ENCODE measurements around the gene CHD6. TPM values are rescaled to one million over a fixed set of nuclear protein-coding genes. Genes with fewer than 3 reads are reported as not detected.

The CHD6 gene
- total RNA-seq, 4 donors from 2014 or later: 21.5 to 97.6 (median 53.7) TPM

GRCh38 chr20:41447006-41447405, 171.2 kb downstream of the CHD6 start:
- Histone ChIP-seq H3K4me1 (no peaks in the 10 kb centered on the region), H3K4me3 (no peak overlapping the region), H3K36me3 (no peaks in the 10 kb centered on the region), H3K9me3 (no peaks in the 10 kb centered on the region), H3K27ac (no peak overlapping the region), H3K27me3 (no peaks in the 10 kb centered on the region)
- TF ChIP-seq CTCF (IDR thresholded peaks at IDR 0.05): no peak
- TF ChIP-seq POLR2A (IDR thresholded peaks at IDR 0.05): no peak
- DNase-seq: no peak
- intact Hi-C loops (cut with DNase I; ENCODE audit: low total_unique reads): no loop called here

GRCh38 chr20:41446456-41446855, 171.7 kb downstream of the CHD6 start:
- H3K9me3 ChIP-seq: no peaks in the 10 kb centered on the region
- intact Hi-C loops (cut with DNase I; ENCODE audit: low total_unique reads): no loop called here
- no peaks in the 10 kb centered on the region for H3K27me3 ChIP-seq
- H3K4me3 ChIP-seq: no peak overlapping the region
- no peaks in the 10 kb centered on the region for H3K4me1 ChIP-seq
- no peak overlapping the region for H3K27ac ChIP-seq
- TF ChIP-seq POLR2A (IDR thresholded peaks at IDR 0.05) (no peak), CTCF (IDR thresholded peaks at IDR 0.05) (no peak)
- no peaks in the 10 kb centered on the region for H3K36me3 ChIP-seq
- no peak for DNase-seq

- TF ChIP-seq POLR2A (IDR thresholded peaks at IDR 0.05): no peak
- no peak for TF ChIP-seq CTCF (IDR thresholded peaks at IDR 0.05)
- no peak for DNase-seq
- Histone ChIP-seq H3K9me3 (no peaks in the 10 kb centered on the region), H3K36me3 (no peaks in the 10 kb centered on the region), H3K4me1 (no peaks in the 10 kb centered on the region), H3K27ac (no peak overlapping the region), H3K4me3 (no peak overlapping the region), H3K27me3 (no peaks in the 10 kb centered on the region)
- intact Hi-C loops (cut with DNase I; ENCODE audit: low total_unique reads): no loop called here
Measured at GRCh38 chr20:41444821-41445220, 173.4 kb downstream of the CHD6 start.

- DNase-seq: no peak
- Histone ChIP-seq H3K9me3 (no peaks in the 10 kb centered on the region), H3K27me3 (no peaks in the 10 kb centered on the region), H3K4me1 (no peaks in the 10 kb centered on the region), H3K36me3 (no peaks in the 10 kb centered on the region), H3K4me3 (no peak overlapping the region), H3K27ac (no peak overlapping the region)
- intact Hi-C loops (cut with DNase I; ENCODE audit: low total_unique reads): no loop called here
- TF ChIP-seq CTCF (IDR thresholded peaks at IDR 0.05) (no peak), POLR2A (IDR thresholded peaks at IDR 0.05) (no peak)
Measured at GRCh38 chr20:41443691-41444090, 174.5 kb downstream of the CHD6 start.

GRCh38 chr20:41440882-41441281, 177.3 kb downstream of the CHD6 start:
- H3K9me3 ChIP-seq: no peaks in the 10 kb centered on the region
- no peak overlapping the region for H3K4me3 ChIP-seq
- intact Hi-C loops (cut with DNase I; ENCODE audit: low total_unique reads): no loop called here
- no peaks in the 10 kb centered on the region for H3K4me1 ChIP-seq
- no peak overlapping the region for H3K27ac ChIP-seq
- no peak for TF ChIP-seq POLR2A (IDR thresholded peaks at IDR 0.05)
- TF ChIP-seq CTCF (IDR thresholded peaks at IDR 0.05): no peak
- no peak for DNase-seq
- H3K27me3 ChIP-seq: no peaks in the 10 kb centered on the region
- H3K36me3 ChIP-seq: no peaks in the 10 kb centered on the region

All from uterus (tissue), 4 donors.